K562 (cell line): ENCODE data around the gene FOXK2. TPM values are rescaled to one million over a fixed set of nuclear protein-coding genes. Genes with fewer than 3 reads are reported as not detected.

ENCODE experiments used
- E2F3 ChIP-seq: fragments of 250-450 bp; sonication (Bioruptor Pico); IDR thresholded peaks from 2 replicates; pipeline ENCODE4 v1.4.0; 2020; ENCODE audit warnings: mild to moderate bottlenecking
- NFRKB ChIP-seq: fragments of 450-650 bp; IDR thresholded peaks from 2 replicates; pipeline ENCODE4 v1.6.1; 2016; ENCODE audit warnings: low read depth
- PRPF4 ChIP-seq: fragments of 200-400 bp; formaldehyde crosslinking; IDR thresholded peaks from one replicate; pipeline ENCODE4 v1.6.1; 2017; ENCODE audit warnings: low read length, low read depth, mild to moderate bottlenecking; ENCODE audit not compliant: insufficient read depth, poor library complexity, severe bottlenecking
- TBL1XR1 ChIP-seq, 2 experiments: IDR thresholded peaks; 2 replicates each; pipeline ENCODE4 v1.6.1; 2012; ENCODE audit warnings: improper control_type of control experiment in 2 of 2, low read length in 2 of 2, mild to moderate bottlenecking in 1 of 2
- TRIM28 ChIP-seq: fragments of 450-650 bp; IDR thresholded peaks from 2 replicates; pipeline ENCODE4 v1.6.1; 2017
- ZBTB8A ChIP-seq: fragments of 450-650 bp; IDR thresholded peaks from 2 replicates; pipeline ENCODE4 v1.6.1; 2018; ENCODE audit warnings: mild to moderate bottlenecking, moderate library complexity; ENCODE audit not compliant: partially characterized antibody
- ZNF121 ChIP-seq: sonication (generic); formaldehyde crosslinking; conservative IDR thresholded peaks from 2 replicates; pipeline ENCODE4 v1.8.0; 2022; ENCODE audit warnings: missing genetic modification reagents
- polyA plus RNA-seq, 8 experiments: library from polyadenylated mRNA; depleted of rRNA in 4 of 8; stranded (reverse) in 5 of 8; unstranded in 3 of 8; fragments of >200 nt; fragmentation: Nextera tagmentation in 2 of 8; fragmentation: Illumina TruSeq in 1 of 8; extraction: Ambion mirVana in 2 of 8; extraction: Trizol in 1 of 8; gene quantifications; 2 replicates each; pipeline versions ENCODE4 v1.2.1 to v1.2.3, GENCODE V29; 2011 to 2014; ENCODE audit warnings: inconsistent platforms in 1 of 8, missing spikeins in 1 of 8
- total RNA-seq, 7 experiments: library from RNA; depleted of rRNA in 6 of 7; stranded (reverse); fragments of >200 nt in 6 of 7; fragmentation: Illumina TruSeq in 2 of 7; extraction: Trizol in 2 of 7; gene quantifications; 2 replicates each; pipeline versions ENCODE4 v1.2.1 to v1.2.3, GENCODE V29; 2011 to 2021; ENCODE audit warnings: low replicate concordance in 1 of 7
- TF ChIP-seq, protein P1 (sequence below): sonication (generic); formaldehyde crosslinking; IDR thresholded peaks from 2 replicates; pipeline ENCODE4 v1.8.0; 2022; ENCODE audit warnings: mild to moderate bottlenecking, missing genetic modification reagents
- TF ChIP-seq, protein P2 (sequence below): IDR thresholded peaks from 2 replicates; pipeline ENCODE4 v1.6.1; 2011; ENCODE audit warnings: borderline replicate concordance, low read depth, mild to moderate bottlenecking, moderate library complexity, low read length; ENCODE audit not compliant: insufficient read depth, poor library complexity, severe bottlenecking

The FOXK2 gene
- total and polyA plus RNA-seq, 9 of the 15 experiments (the other 6 are each of a cell fraction or from before 2014, with no cell fraction given): 3.0 to 86.0 (median 44.1) TPM

DNA sequence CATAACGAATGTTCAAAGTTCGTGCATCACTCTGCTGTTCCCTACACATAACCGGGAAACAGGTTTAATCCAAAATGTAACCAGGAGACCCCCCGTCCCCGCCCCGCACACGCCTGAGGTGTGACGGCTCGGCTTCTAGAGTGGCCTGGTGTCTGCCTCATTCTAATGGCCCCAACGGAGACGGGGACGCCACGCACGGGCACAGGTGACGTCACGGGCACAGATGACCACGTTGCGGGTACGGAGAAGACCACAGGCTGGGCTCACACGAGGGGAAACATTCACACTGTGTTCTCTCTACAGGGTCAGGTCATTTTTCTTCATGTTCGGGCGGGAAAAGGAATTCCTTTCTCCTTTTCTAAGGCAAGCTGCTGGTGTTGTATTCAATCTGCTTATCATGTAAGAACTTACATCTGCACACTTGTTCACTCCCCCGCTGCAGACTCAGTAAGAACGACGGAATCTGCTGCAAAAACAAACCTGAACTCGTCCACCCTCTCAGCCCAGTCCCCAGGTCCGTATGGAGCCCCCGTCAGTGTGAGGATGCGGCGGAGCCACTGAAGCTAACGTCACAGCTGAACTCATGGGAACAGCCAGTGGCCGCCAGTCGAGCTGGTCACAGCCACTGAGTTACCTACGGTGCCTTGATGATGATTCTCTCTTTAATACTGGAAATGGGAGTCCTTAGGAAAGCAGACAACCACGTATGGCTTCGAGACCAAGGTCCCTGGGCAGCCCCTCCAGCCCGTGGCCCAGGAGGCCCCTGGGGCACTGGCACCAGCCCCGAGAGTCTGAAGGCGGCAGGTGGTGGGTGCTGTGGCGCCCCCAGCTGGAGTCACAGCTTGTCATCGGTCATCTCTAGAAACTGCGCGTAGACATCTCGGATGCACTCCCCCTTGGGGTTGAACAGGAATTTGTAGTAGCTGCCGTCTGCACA lies 95.8 kb downstream of the FOXK2 start (continued):
- TF ChIP-seq E2F3 (no peak), NFRKB (no peak), PRPF4 (no peak), TRIM28 (no peak), ZBTB8A (no peak), TBL1XR1 (IDR thresholded peaks at IDR 0.05; ENCODE audit: low read length in 2 of 2) (no peak), ZNF121 (CRISPR knock-in tag) (no peak)
- TF ChIP-seq, protein P1, sequence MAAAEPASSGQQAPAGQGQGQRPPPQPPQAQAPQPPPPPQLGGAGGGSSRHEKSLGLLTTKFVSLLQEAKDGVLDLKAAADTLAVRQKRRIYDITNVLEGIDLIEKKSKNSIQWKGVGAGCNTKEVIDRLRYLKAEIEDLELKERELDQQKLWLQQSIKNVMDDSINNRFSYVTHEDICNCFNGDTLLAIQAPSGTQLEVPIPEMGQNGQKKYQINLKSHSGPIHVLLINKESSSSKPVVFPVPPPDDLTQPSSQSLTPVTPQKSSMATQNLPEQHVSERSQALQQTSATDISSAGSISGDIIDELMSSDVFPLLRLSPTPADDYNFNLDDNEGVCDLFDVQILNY (CRISPR knock-in tag): no peak
- TF ChIP-seq, protein P2, sequence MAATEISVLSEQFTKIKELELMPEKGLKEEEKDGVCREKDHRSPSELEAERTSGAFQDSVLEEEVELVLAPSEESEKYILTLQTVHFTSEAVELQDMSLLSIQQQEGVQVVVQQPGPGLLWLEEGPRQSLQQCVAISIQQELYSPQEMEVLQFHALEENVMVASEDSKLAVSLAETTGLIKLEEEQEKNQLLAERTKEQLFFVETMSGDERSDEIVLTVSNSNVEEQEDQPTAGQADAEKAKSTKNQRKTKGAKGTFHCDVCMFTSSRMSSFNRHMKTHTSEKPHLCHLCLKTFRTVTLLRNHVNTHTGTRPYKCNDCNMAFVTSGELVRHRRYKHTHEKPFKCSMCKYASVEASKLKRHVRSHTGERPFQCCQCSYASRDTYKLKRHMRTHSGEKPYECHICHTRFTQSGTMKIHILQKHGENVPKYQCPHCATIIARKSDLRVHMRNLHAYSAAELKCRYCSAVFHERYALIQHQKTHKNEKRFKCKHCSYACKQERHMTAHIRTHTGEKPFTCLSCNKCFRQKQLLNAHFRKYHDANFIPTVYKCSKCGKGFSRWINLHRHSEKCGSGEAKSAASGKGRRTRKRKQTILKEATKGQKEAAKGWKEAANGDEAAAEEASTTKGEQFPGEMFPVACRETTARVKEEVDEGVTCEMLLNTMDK: peak; percentile 92
